Effector memory CD8-positive, alpha-beta T cell (primary cell): ENCODE data around the gene CFAP92.
"Not testable (repeated sequence)": the region's sequence is repeated elsewhere in the genome, so short reads cannot be mapped to it uniquely, and the experiment has no call there.

ENCODE experiments used
- ATAC-seq: fragments of 150-1000 bp; cut with Tn5 transposase; replicated peaks from 2 replicates; pipeline ENCODE4 v1.10.0; 2021; ENCODE audit warnings: mild to moderate bottlenecking, moderate library complexity
- DNase-seq, 3 experiments: peaks; one replicate each; pipeline ENCODE4 v3.0.0; 2021
- H3K27ac Mint-ChIP-seq, 2 donors: one replicate each; pipeline ENCODE4 v1.8.0; 2022; ENCODE audit warnings: mild to moderate bottlenecking in 2 of 2, mixed read lengths in 2 of 2, moderate library complexity in 2 of 2
- H3K27me3 Mint-ChIP-seq, 2 donors: one replicate each; pipeline ENCODE4 v1.8.0; 2022; ENCODE audit warnings: mixed read lengths in 2 of 2
- H3K36me3 Mint-ChIP-seq: one replicate; pipeline ENCODE4 v1.8.0; 2022; ENCODE audit warnings: mild to moderate bottlenecking, moderate library complexity, mixed read lengths; ENCODE audit not compliant: insufficient read depth
- H3K4me1 Mint-ChIP-seq, 2 donors: one replicate each; pipeline ENCODE4 v1.8.0; 2022; ENCODE audit warnings: low read depth in 2 of 2, mixed read lengths in 2 of 2
- H3K4me3 Mint-ChIP-seq, 2 donors: one replicate each; pipeline ENCODE4 v1.8.0; 2022; ENCODE audit warnings: mild to moderate bottlenecking in 2 of 2, mixed read lengths in 2 of 2, moderate library complexity in 2 of 2
- H3K9me3 Mint-ChIP-seq, 2 donors: one replicate each; pipeline ENCODE4 v1.8.0; 2022; ENCODE audit warnings: mixed read lengths in 2 of 2

CFAP92 gene

DNA sequence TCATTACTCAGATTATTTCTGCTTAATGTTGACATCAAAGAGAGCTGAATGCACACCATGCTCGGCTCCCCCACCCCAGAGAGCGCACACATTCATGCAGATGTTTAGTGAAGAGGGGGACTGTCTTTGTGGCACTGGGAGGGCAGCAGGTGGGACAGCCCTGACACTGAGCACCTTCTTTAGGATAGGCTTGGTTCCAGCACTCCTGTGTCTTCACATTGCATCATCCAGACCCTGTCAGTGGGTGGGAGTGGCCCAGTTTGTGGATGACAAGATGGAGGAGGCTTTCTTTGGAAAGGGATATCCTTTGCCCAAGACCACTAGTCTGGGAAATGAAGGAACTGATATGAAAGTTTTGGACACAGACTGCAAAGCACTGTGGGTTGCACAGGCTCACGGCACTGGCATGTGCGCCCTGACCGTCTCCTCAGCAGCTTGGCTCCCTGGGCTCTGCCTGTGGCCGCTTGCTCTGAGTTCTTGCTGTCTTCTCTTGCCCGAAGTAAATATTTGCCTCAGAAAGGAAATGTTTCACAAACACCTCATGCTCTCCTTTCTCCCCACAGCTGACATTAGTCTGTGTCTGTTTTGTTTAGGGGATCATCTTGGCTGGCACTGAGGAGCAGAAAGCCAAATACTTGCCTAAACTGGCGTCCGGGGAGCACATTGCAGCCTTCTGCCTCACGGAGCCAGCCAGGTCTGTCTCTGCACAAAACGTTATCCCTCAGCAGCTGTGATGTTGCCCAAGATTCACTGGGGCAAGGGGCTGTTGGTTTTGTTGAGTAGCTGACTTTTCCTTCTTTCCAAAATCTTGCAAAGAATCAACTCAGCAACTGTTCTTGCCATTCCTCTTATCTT lies 97.8 kb downstream of the CFAP92 start:
- Mint-ChIP-seq H3K9me3 (no peaks in the 10 kb centered on the region), H3K4me1 (no peaks in the 10 kb centered on the region), H3K27ac (peak overlapping the region; percentile 52 to 85), H3K4me3 (no peak overlapping the region), H3K36me3 (peaks cover 70% of the 10 kb centered on the region), H3K27me3 (no peaks in the 10 kb centered on the region)
- ATAC-seq = no peak
- DNase-seq = no peak

DNA sequence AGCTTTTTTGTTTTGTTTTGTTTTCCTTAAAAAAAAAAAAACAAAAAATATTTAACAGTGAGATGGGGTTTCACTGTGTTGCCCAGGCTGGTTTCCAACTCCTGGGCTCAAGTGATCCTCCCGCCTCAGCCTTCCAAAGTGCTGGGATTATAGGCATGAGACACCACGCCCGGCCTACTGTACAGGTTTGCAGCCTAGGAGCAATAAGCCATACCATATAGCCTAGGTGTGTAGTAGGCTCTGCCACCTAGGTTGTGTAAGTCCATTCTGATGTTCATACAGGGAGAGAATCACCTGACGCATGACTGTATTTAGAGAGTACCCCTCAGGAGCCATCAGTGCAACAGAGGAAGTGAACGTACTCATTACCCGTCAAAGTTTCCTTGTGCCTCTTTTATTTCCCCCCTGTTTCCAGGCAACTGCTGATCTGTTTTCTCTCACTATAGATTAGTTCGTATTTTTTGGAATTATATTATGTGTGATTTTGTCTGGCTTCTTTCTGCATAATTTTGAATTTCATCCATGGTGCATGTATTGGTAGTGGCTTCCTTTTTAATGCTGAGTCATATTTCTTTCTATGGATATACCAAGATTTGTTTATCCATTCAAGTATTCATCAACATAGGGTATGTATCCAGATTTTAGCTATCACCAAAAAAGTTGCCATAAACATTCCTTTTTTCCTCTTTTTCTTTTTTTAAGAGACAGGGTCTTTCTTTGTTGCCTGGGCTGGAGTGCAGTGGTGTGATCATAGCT lies 104.6 kb downstream of the CFAP92 start:
- Mint-ChIP-seq H3K4me1 (no peaks in the 10 kb centered on the region), H3K27ac (no peak overlapping the region), H3K27me3 (no peaks in the 10 kb centered on the region), H3K9me3 (no peaks in the 10 kb centered on the region), H3K36me3 (peaks cover 22% of the 10 kb centered on the region), H3K4me3 (no peak overlapping the region)
- no peak for DNase-seq
- no peak for ATAC-seq

GRCh38 chr3:128884992-128885391 lies 108.9 kb downstream of the CFAP92 start:
- ATAC-seq = no peak
- Mint-ChIP-seq H3K9me3 (no peaks in the 10 kb centered on the region), H3K4me3 (no peak overlapping the region), H3K36me3 (peaks cover 25% of the 10 kb centered on the region), H3K27ac (no peak overlapping the region), H3K27me3 (no peaks in the 10 kb centered on the region), H3K4me1 (peaks cover 28% of the 10 kb centered on the region in 2 donors)
- DNase-seq = no peak

GRCh38 chr3:128882719-128883118 lies 111.2 kb downstream of the CFAP92 start:
- Mint-ChIP-seq H3K27me3 (no peaks in the 10 kb centered on the region), H3K27ac (peak overlapping the region in 1 of 2 donors; percentile 24), H3K9me3 (no peaks in the 10 kb centered on the region), H3K4me1 (peaks cover 43 to 46% of the 10 kb centered on the region in 2 donors), H3K4me3 (no peak overlapping the region), H3K36me3 (peaks cover 43% of the 10 kb centered on the region)
- ATAC-seq (no peak), DNase-seq (no peak)

- Mint-ChIP-seq H3K27ac (peak overlapping the region; percentile 38 to 93), H3K27me3 (no peaks in the 10 kb centered on the region), H3K4me1 (peaks cover 45 to 49% of the 10 kb centered on the region in 2 donors), H3K9me3 (no peaks in the 10 kb centered on the region), H3K4me3 (no peak overlapping the region), H3K36me3 (peaks cover 35% of the 10 kb centered on the region)
- DNase-seq = no peak
- ATAC-seq = no peak
These were observed 112.3 kb downstream of the CFAP92 start for GRCh38 chr3:128881576-128881975.

DNA sequence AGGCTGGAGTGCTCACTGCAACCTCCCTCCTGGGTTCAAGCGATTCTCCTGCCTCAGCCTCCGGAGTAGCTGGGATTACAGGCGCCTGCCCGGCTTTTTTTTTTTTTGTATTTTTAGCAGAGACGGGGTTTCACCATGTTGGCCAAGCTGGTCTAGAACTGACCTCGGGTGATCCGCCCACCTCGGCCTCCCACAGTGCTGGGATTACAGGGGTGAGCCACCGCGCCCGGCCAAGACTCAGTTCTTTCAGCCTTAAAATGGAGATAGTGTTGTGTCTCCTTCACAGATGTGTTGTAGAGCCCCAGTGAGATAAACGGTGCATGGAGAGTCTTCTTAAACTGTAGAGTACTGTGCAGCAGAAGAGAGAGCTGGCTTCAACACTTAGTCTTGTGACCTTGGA lies 113.4 kb downstream of the CFAP92 start:
- peaks cover 34% of the 10 kb centered on the region for H3K36me3 Mint-ChIP-seq
- H3K27me3 Mint-ChIP-seq, ATAC-seq, H3K9me3 Mint-ChIP-seq, DNase-seq: not testable (repeated sequence)
- H3K4me1 Mint-ChIP-seq = peaks cover 45 to 49% of the 10 kb centered on the region in 2 donors
- H3K27ac Mint-ChIP-seq = peak overlapping the region; percentile 93 to 97
- peak overlapping the region; percentile 77 to 91 for H3K4me3 Mint-ChIP-seq

GRCh38 chr3:128879991-128880390 lies 113.9 kb downstream of the CFAP92 start:
- Mint-ChIP-seq H3K9me3 (no peaks in the 10 kb centered on the region), H3K27me3 (no peaks in the 10 kb centered on the region), H3K36me3 (peaks cover 34% of the 10 kb centered on the region), H3K27ac (peak overlapping the region; percentile 93 to 97), H3K4me1 (peaks cover 45 to 49% of the 10 kb centered on the region in 2 donors), H3K4me3 (peak overlapping the region; percentile 77 to 91)
- DNase-seq = peak in 2 of 3 experiments; percentile 2 to 6
- no peak for ATAC-seq

DNA sequence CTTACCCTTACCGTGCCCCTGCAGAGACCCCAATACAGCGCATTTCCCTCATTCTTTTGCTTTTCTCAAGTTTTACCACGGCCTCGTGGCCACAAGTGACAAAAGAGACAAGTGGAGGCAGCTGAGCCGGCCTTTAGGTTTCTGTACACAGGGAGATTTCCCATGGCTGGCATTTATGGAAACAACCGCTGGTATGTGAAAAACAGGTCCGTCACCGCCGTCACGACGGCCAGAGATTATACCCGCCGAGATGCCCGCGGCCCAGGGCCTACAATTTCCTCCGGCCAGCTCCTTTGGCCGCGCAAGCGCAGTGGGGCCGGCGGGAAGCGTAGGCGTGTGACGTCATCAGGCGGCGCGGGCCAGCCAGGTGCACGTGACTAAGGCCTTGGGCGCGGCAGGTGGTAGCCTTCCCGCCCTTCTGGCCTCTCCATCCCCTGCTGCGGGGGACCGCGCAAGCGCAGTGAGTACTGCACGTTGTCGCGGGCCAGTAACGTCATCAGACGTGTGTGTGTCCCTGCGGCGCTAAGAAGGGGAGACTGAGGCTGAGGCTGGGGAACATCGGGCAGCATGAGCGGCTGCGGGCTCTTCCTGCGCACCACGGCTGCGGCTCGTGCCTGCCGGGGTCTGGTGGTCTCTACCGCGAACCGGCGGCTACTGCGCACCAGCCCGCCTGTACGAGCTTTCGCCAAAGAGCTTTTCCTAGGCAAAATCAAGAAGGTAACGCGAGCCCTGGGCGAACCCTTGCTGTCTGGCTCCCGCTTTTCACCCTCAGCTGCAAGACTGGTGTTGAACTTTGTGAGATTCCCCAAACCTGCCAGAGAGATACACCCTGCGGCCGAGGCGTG lies 114.5 kb downstream of the CFAP92 start, which contains the start of gene ACAD9:
ACAD9 (plus strand) TSS at position 496 of the 845 bp plus-strand sequence; CDS start at position 568, 72 bp downstream.
- ATAC-seq = peak; percentile 95
- Mint-ChIP-seq H3K9me3 (no peaks in the 10 kb centered on the region), H3K4me3 (peak within 1 kb of the TSS; percentile 77 to 91), H3K27ac (peak within 1 kb of the TSS; percentile 93 to 97), H3K4me1 (peaks cover 45 to 49% of the 10 kb centered on the region in 2 donors), H3K27me3 (no peaks in the 10 kb centered on the region), H3K36me3 (peaks cover 33% of the 10 kb centered on the region)
- peak; percentile 95 to 96 (median 95) for DNase-seq

GRCh38 chr3:128878556-128879124 lies 115.2 kb downstream of the CFAP92 start:
- Mint-ChIP-seq H3K9me3 (no peaks in the 10 kb centered on the region), H3K4me1 (peaks cover 44 to 45% of the 10 kb centered on the region in 2 donors), H3K4me3 (peak overlapping the region; percentile 77 to 91), H3K27ac (peak overlapping the region; percentile 93 to 97), H3K27me3 (no peaks in the 10 kb centered on the region), H3K36me3 (peaks cover 31% of the 10 kb centered on the region)
- ATAC-seq (peak; percentile 33), DNase-seq (peak in 1 of 3 experiments; percentile 17)

DNA sequence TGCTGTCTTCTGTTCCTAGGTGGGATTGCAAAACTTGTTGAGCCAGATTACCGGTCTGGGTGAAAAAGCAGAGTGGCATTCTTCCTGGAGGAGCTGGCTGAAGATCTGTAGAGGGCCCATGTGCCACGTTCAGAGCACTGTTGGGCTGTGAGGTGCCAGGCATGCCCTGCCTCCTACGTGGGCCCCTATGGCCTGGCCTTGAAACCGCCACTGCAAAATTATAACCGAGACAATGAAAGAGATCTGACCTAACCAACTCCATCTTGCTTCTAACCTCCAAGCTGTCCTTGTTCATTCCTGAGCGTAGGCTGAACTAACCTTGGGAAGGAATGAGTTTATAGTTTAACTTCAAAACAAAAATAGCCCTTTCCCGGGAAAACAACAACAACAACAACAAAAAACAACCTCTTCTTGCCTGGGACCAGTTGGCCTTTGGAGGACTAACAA lies 115.8 kb downstream of the CFAP92 start:
- ATAC-seq (no peak), DNase-seq (no peak)
- Mint-ChIP-seq H3K27me3 (no peaks in the 10 kb centered on the region), H3K4me1 (peaks cover 42 to 45% of the 10 kb centered on the region in 2 donors), H3K9me3 (no peaks in the 10 kb centered on the region), H3K27ac (peak overlapping the region; percentile 93 to 97), H3K36me3 (peaks cover 27% of the 10 kb centered on the region), H3K4me3 (peak overlapping the region; percentile 77 to 91)

DNA sequence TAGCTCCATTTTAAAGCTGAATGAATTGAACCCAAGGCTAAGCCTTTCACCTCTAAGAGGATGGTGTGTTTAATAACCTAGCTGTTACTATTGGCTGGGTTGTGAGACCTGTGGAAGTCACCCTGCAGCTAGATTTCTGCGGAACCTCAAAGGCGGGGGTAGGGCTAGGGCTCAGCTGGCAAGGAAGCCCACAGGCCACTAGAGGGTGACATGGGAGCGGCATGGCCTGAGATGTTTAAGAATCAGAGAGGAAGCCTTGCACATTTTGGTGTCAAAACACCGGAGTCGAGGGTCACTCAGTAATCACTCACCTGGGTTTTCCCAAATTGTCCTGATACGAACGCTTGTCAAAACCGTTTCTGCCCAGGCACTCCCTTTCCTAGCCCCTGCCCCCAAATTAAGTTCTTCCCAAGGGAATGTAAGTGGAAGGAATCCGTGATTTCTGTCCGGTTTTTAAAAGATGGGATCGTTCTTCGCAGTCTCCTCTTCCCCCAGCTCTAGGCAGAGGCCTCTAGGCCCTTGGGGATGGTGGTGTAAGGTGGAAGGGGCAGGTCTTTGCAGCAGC lies 118.2 kb downstream of the CFAP92 start:
- DNase-seq (peak; percentile 21 to 28 (median 27)), ATAC-seq (peak; percentile 13)
- Mint-ChIP-seq H3K4me1 (peaks cover 24 to 26% of the 10 kb centered on the region in 2 donors), H3K27me3 (no peaks in the 10 kb centered on the region), H3K27ac (peak overlapping the region in 1 of 2 donors; percentile 64), H3K9me3 (no peaks in the 10 kb centered on the region), H3K4me3 (no peak overlapping the region), H3K36me3 (peaks cover 26% of the 10 kb centered on the region)

GRCh38 chr3:128874481-128875180 lies 119.2 kb downstream of the CFAP92 start:
- H3K27ac Mint-ChIP-seq = no peak overlapping the region
- no peak overlapping the region for H3K4me3 Mint-ChIP-seq
- no peaks in the 10 kb centered on the region for H3K27me3 Mint-ChIP-seq
- no peak for DNase-seq
- no peaks in the 10 kb centered on the region for H3K9me3 Mint-ChIP-seq
- ATAC-seq = no peak
- peaks cover 14 to 17% of the 10 kb centered on the region in 2 donors for H3K4me1 Mint-ChIP-seq
- H3K36me3 Mint-ChIP-seq = peaks cover 15% of the 10 kb centered on the region
